ENCODE measurements around the gene STS. TPM values are rescaled to one million over a fixed set of nuclear protein-coding genes. Genes with fewer than 3 reads are reported as not detected.
A peak's percentile ranks its signal among the peaks of the same experiment; 100 is the strongest.

The STS gene
- total and polyA plus RNA-seq, 2 of the 8 experiments (the other 6 are each of a cell fraction or from before 2014, with no cell fraction given) = 0.67 to 1.5 TPM

DNA sequence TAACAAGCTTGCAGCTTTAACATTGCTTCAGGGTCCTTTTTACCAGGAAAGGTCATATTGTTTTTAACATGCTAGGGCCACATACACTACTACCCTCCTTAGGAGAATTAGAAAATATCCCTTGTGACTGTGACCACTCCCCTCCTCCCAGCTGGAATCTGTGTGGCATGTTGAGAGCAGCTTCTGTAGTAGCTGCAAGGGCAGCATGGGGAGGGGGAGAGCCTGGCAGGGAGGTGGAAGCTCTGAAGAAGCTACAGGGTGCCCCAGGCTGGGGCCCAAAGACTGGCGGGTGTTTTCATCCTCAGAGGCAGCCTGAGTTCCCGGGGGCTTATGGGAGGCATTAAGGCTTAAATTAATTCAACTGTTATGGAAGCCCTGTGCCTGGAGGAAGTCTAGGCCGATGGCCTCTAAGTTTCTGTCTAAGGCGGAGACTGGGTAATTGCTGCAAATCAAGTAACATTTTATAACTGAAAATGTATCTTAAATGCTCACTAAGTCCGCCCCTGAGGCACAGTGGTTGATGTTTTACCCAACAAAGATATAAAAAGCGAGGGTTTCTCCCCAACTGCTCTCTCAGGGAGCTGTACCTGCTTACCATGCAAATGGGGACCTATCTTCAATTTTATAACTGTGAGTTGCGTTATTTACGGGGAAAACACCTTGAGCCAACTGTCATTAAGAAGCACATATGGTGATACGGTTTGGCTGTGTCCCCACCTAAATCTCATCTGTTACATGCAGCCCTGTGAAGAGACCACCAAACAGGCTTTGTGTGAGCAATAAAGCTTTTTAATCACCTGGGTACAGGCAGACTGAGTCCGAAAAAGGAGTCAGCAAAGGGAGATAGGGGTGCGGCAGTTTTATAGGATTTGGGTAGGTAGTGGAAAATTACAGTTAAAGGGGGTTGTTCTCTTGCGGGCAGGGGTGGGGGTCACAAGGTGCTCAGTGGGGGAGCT lies 37.4 kb upstream of the STS start:
- Histone ChIP-seq H3K79me1 (ENCODE audit: low read depth, low read length) (no peaks in the 10 kb centered on the region), H3K23me2 (ENCODE audit: low read depth, low read length) (no peaks in the 10 kb centered on the region), H3K9me3 (ENCODE audit: insufficient read depth in 2 of 2, low read depth in 1 of 2, low read length in 1 of 2) (no peaks in the 10 kb centered on the region), H3K4ac (replicated peaks; ENCODE audit: insufficient read length, low read depth, low read length) (no peak overlapping the region), H3K27ac (ENCODE audit: low read depth, low read length) (no peak overlapping the region), H2BK12ac (ENCODE audit: low read depth, low read length) (no peak overlapping the region), H3K4me3 (ENCODE audit: extremely low read depth in 1 of 4, insufficient read depth in 2 of 4, low read depth in 3 of 4, low read length in 4 of 4) (no peak overlapping the region), H3K4me1 (replicated peaks in 1 of 4; ENCODE audit: control insufficient read depth in 3 of 4, insufficient read depth in 4 of 4, low read length in 3 of 4) (peaks cover 0 to 3% (median 0%) of the 10 kb centered on the region in 4 experiments; a peak in 1 of 7 replicates), H3K27me3 (replicated peaks in 1 of 4; ENCODE audit: control insufficient read depth in 3 of 4, extremely low read depth in 1 of 4, insufficient read depth in 3 of 4, low read length in 3 of 4) (no peaks in the 10 kb centered on the region), H2AFZ (ENCODE audit: low read length) (no peak overlapping the region), H4K91ac (replicated peaks; ENCODE audit: insufficient read length, low read length) (no peak overlapping the region), H4K20me1 (replicated peaks in 1 of 2; ENCODE audit: control insufficient read depth in 1 of 2, insufficient read depth in 2 of 2, low read length in 2 of 2) (no peaks in the 10 kb centered on the region), H4K8ac (ENCODE audit: extremely low read depth, insufficient read depth, low read length) (no peak overlapping the region), H2BK15ac (ENCODE audit: low read length) (no peak overlapping the region), H3K4me2 (ENCODE audit: insufficient read depth in 1 of 2, low read depth in 2 of 2, low read length in 2 of 2) (no peak overlapping the region), H2AK5ac (ENCODE audit: low read depth, low read length) (no peak overlapping the region), H3K9ac (replicated peaks in 1 of 4; ENCODE audit: extremely low read depth in 1 of 4, low read depth in 3 of 4, low read length in 3 of 4) (no peak overlapping the region), H2BK5ac (ENCODE audit: low read depth, low read length) (peak overlapping the region; percentile 16; the same call in 1 of the 2 replicates), H3K36me3 (ENCODE audit: control insufficient read depth in 2 of 4, insufficient read depth in 4 of 4, low read length in 3 of 4) (no peaks in the 10 kb centered on the region), H3K79me2 (ENCODE audit: control insufficient read depth in 1 of 2, insufficient read depth in 2 of 2, low read length in 2 of 2) (no peaks in the 10 kb centered on the region), H3K14ac (ENCODE audit: insufficient read length) (no peak overlapping the region), H2BK120ac (replicated peaks; ENCODE audit: low read depth, low read length) (no peak overlapping the region), H3K56ac (replicated peaks; ENCODE audit: insufficient read length, low read depth, low read length) (no peak overlapping the region), H2BK20ac (ENCODE audit: low read length) (no peak overlapping the region), H3K18ac (ENCODE audit: extremely low read depth, low read length) (no peak overlapping the region), H4K5ac (ENCODE audit: insufficient read length, low read depth, low read length) (no peak overlapping the region), H3K23ac (ENCODE audit: insufficient read length) (no peak overlapping the region)
- FAIRE-seq (peak; percentile 28), DNase-seq (ENCODE audit: low read depth in 1 of 2, low spot score in 2 of 2) (no peak)
- WGBS, 2 experiments (ENCODE audit: extremely low coverage in 1 of 2, insufficient coverage in 1 of 2, insufficient read length in 1 of 2, insufficient replicate concordance in 2 of 2, low coverage in 1 of 2, low lambda C conversion rate in 2 of 2, missing lambda C conversion rate in 1 of 2) = 76% methylated on average over 12 of the region's 12 CpGs; no CpG with 5 or more reads in 1 of the 2 experiments
- CTCF ChIA-PET (ENCODE audit: partially characterized antibody) = no interaction called here
- TF ChIP-seq TAF7 (optimal IDR thresholded peaks at IDR 0.05; ENCODE audit: borderline replicate concordance, low read depth, low read length) = no peak
- POLR2A ChIA-PET (ENCODE audit: partially characterized antibody) = no interaction called here
